Neural progenitor cell (in vitro differentiated cells): Measurements from ENCODE around the gene SF3B5.

ENCODE experiments used
- CTCF ChIP-seq: fragments of 200-600 bp; sonication (generic); IDR thresholded peaks from 2 replicates; pipeline ENCODE4 v1.5.1; 2017; ENCODE audit warnings: antibody characterized with exemption, mild to moderate bottlenecking
- EZH2 ChIP-seq: fragments of 200-600 bp; sonication (generic); IDR thresholded peaks from 2 replicates; pipeline ENCODE4 v1.6.1; 2017; ENCODE audit warnings: antibody characterized with exemption, mild to moderate bottlenecking, moderate library complexity
- EZH2phosphoT487 ChIP-seq: fragments of 200-600 bp; sonication (generic); IDR thresholded peaks from 2 replicates; pipeline ENCODE4 v1.6.1; 2017; ENCODE audit warnings: antibody characterized with exemption

- TF ChIP-seq CTCF: no peak
- TF ChIP-seq EZH2: no peak
- no peak for TF ChIP-seq EZH2phosphoT487
Measured at GRCh38 chr6:144055121-144055931, 40.0 kb downstream of the SF3B5 start.
